ENCODE measurements around the gene ADCY3.

The ADCY3 gene

GRCh38 chr2:24827321-24828237, 92.5 kb downstream of the ADCY3 start:
- H3K79me2 ChIP-seq (ENCODE audit: insufficient read depth, low read length) = peaks cover under 1% of the 10 kb centered on the region; the same call in 1 of the 2 replicates
- H3K9me3 ChIP-seq (ENCODE audit: insufficient read depth, low read length, severe bottlenecking) = no peaks in the 10 kb centered on the region
- H3K4me1 ChIP-seq (ENCODE audit: insufficient read depth, low read length) = no peaks in the 10 kb centered on the region
- no peak overlapping the region for H2AFZ ChIP-seq (ENCODE audit: low read depth, low read length)
- H3K27ac ChIP-seq (ENCODE audit: low read length) = peak overlapping the region; percentile 11; the same call in 1 of the 2 replicates
- H3K4me3 ChIP-seq (ENCODE audit: low read depth in 1 of 2, low read length in 2 of 2) = no peak overlapping the region
- H3K36me3 ChIP-seq (ENCODE audit: insufficient read depth, low read length) = peaks cover 74% of the 10 kb centered on the region
- H3K9ac ChIP-seq (ENCODE audit: low read depth, low read length) = no peak overlapping the region
- TF ChIP-seq CTCF (IDR thresholded peaks at IDR 0.05; ENCODE audit: borderline replicate concordance, extremely low read depth, low read length, poor library complexity, severe bottlenecking) (peak; percentile 93), EZH2 (IDR thresholded peaks at IDR 0.05; ENCODE audit: borderline replicate concordance, low read depth, low read length, severe bottlenecking) (no peak)
- peak; percentile 87 for ATAC-seq (ENCODE audit: insufficient read depth, low read depth)
- peaks cover 19% of the 10 kb centered on the region for H4K20me1 ChIP-seq (ENCODE audit: insufficient read depth, low read length)
- no peaks in the 10 kb centered on the region for H3K27me3 ChIP-seq (ENCODE audit: insufficient read depth, low read length, poor library complexity)
- peak; percentile 77 for DNase-seq
- no peak overlapping the region for H3K4me2 ChIP-seq (ENCODE audit: insufficient read depth, low read length)

- H3K27ac ChIP-seq (ENCODE audit: low read length) = no peak overlapping the region
- no peak overlapping the region for H2AFZ ChIP-seq (ENCODE audit: low read depth, low read length)
- H3K9ac ChIP-seq (ENCODE audit: low read depth, low read length) = no peak overlapping the region
- no peak overlapping the region for H3K4me3 ChIP-seq (ENCODE audit: low read depth in 1 of 2, low read length in 2 of 2)
- ATAC-seq (ENCODE audit: insufficient read depth, low read depth) = no peak
- peaks cover 17% of the 10 kb centered on the region for H4K20me1 ChIP-seq (ENCODE audit: insufficient read depth, low read length)
- H3K36me3 ChIP-seq (ENCODE audit: insufficient read depth, low read length) = peaks cover 77% of the 10 kb centered on the region
- peaks cover 4% of the 10 kb centered on the region; the same call in 1 of the 2 replicates for H3K79me2 ChIP-seq (ENCODE audit: insufficient read depth, low read length)
- TF ChIP-seq CTCF (IDR thresholded peaks at IDR 0.05; ENCODE audit: borderline replicate concordance, extremely low read depth, low read length, poor library complexity, severe bottlenecking) (no peak), EZH2 (IDR thresholded peaks at IDR 0.05; ENCODE audit: borderline replicate concordance, low read depth, low read length, severe bottlenecking) (no peak)
- H3K4me2 ChIP-seq (ENCODE audit: insufficient read depth, low read length) = no peak overlapping the region
- DNase-seq = no peak
- H3K4me1 ChIP-seq (ENCODE audit: insufficient read depth, low read length) = no peaks in the 10 kb centered on the region
- H3K9me3 ChIP-seq (ENCODE audit: insufficient read depth, low read length, severe bottlenecking) = no peaks in the 10 kb centered on the region
- H3K27me3 ChIP-seq (ENCODE audit: insufficient read depth, low read length, poor library complexity) = no peaks in the 10 kb centered on the region
These were observed 93.3 kb downstream of the ADCY3 start for GRCh38 chr2:24826773-24827145.

- H3K79me2 ChIP-seq (ENCODE audit: insufficient read depth, low read length) = peaks cover 4% of the 10 kb centered on the region; the same call in 1 of the 2 replicates
- H3K4me2 ChIP-seq (ENCODE audit: insufficient read depth, low read length) = no peak overlapping the region
- TF ChIP-seq EZH2 (IDR thresholded peaks at IDR 0.05; ENCODE audit: borderline replicate concordance, low read depth, low read length, severe bottlenecking) (no peak), CTCF (IDR thresholded peaks at IDR 0.05; ENCODE audit: borderline replicate concordance, extremely low read depth, low read length, poor library complexity, severe bottlenecking) (no peak)
- no peaks in the 10 kb centered on the region for H3K4me1 ChIP-seq (ENCODE audit: insufficient read depth, low read length)
- H3K4me3 ChIP-seq (ENCODE audit: low read depth in 1 of 2, low read length in 2 of 2) = no peak overlapping the region
- H3K9ac ChIP-seq (ENCODE audit: low read depth, low read length) = no peak overlapping the region
- ATAC-seq (ENCODE audit: insufficient read depth, low read depth) = no peak
- H3K27ac ChIP-seq (ENCODE audit: low read length) = no peak overlapping the region; the same call in 1 of the 2 replicates
- H2AFZ ChIP-seq (ENCODE audit: low read depth, low read length) = no peak overlapping the region
- H3K27me3 ChIP-seq (ENCODE audit: insufficient read depth, low read length, poor library complexity) = no peaks in the 10 kb centered on the region
- no peak for DNase-seq
- H4K20me1 ChIP-seq (ENCODE audit: insufficient read depth, low read length) = peaks cover 17% of the 10 kb centered on the region
- H3K9me3 ChIP-seq (ENCODE audit: insufficient read depth, low read length, severe bottlenecking) = no peaks in the 10 kb centered on the region
- H3K36me3 ChIP-seq (ENCODE audit: insufficient read depth, low read length) = peaks cover 79% of the 10 kb centered on the region
These were observed 93.9 kb downstream of the ADCY3 start for GRCh38 chr2:24825883-24826772.

Measured in DND-41 (cell line).